K562 (cell line): ENCODE results near the gene TRAIP. TPM values are rescaled to one million over a fixed set of nuclear protein-coding genes. Genes with fewer than 3 reads are reported as not detected.

Source experiments
- CAMTA2 ChIP-seq: fragments of 250-450 bp; sonication (Bioruptor Pico); conservative IDR thresholded peaks from 2 replicates; pipeline ENCODE4 v1.5.1; 2022
- E2F5 ChIP-seq: sonication (generic); formaldehyde crosslinking; IDR thresholded peaks from 2 replicates; pipeline ENCODE4 v1.8.0; 2022; ENCODE audit warnings: mild to moderate bottlenecking, missing genetic modification reagents
- ESRRB ChIP-seq: fragments of 250-450 bp; sonication (Bioruptor Pico); IDR thresholded peaks from 2 replicates; pipeline ENCODE4 v1.5.0; 2020; ENCODE audit warnings: mild to moderate bottlenecking, moderate library complexity, borderline replicate concordance
- FOXP4 ChIP-seq: sonication (generic); formaldehyde crosslinking; IDR thresholded peaks from 2 replicates; pipeline ENCODE4 v1.8.0; 2022; ENCODE audit warnings: mild to moderate bottlenecking, missing genetic modification reagents, borderline replicate concordance
- ID3 ChIP-seq, 2 experiments: fragments of 250-450 bp in 1 of 2; fragments of 450-650 bp in 1 of 2; sonication (Bioruptor Pico) in 1 of 2; IDR thresholded peaks; 2 replicates each; pipeline versions ENCODE4 v1.6.1 to v1.8.0; 2016 to 2021; ENCODE audit warnings: mild to moderate bottlenecking in 2 of 2, moderate library complexity in 2 of 2, missing compliant biosample characterization in 1 of 2, missing genetic modification characterization in 1 of 2
- KHSRP ChIP-seq: fragments of 450-650 bp; IDR thresholded peaks from 2 replicates; pipeline ENCODE4 v1.6.1; 2017
- MYNN ChIP-seq, 2 experiments: sonication (generic); formaldehyde crosslinking in 1 of 2; IDR thresholded peaks; 2 replicates each; pipeline versions ENCODE4 v1.5.0 to v1.6.1; 2016 to 2020; ENCODE audit warnings: antibody characterized with exemption in 1 of 2, missing genetic modification reagents in 1 of 2
- NFE2 ChIP-seq: IDR thresholded peaks from 2 replicates; pipeline ENCODE4 v1.6.1; 2014; ENCODE audit warnings: antibody characterized with exemption, low read depth
- NR3C1 ChIP-seq: sonication (generic); formaldehyde crosslinking; IDR thresholded peaks from 2 replicates; pipeline ENCODE4 v1.8.1; 2022; ENCODE audit warnings: missing genetic modification reagents
- PRMT5 ChIP-seq: sonication (generic); formaldehyde crosslinking; IDR thresholded peaks from 2 replicates; pipeline ENCODE4 v1.5.0; 2020; ENCODE audit warnings: missing genetic modification reagents
- RFX7 ChIP-seq: fragments of 250-450 bp; sonication (Bioruptor Pico); IDR thresholded peaks from 2 replicates; pipeline ENCODE4 v1.5.1; 2021; ENCODE audit warnings: mild to moderate bottlenecking
- SIN3B ChIP-seq: fragments of 450-650 bp; IDR thresholded peaks from 2 replicates; pipeline ENCODE4 v1.6.1; 2017; ENCODE audit warnings: low read depth, mild to moderate bottlenecking, moderate library complexity
- SRSF7 ChIP-seq: fragments of 200-400 bp; formaldehyde crosslinking; optimal IDR thresholded peaks from 2 replicates; pipeline ENCODE3; 2017; ENCODE audit warnings: mild to moderate bottlenecking, low read depth, low read length
- TAF1 ChIP-seq: IDR thresholded peaks from 2 replicates; pipeline ENCODE4 v1.6.1; 2011; ENCODE audit warnings: mild to moderate bottlenecking, low read length, moderate library complexity; ENCODE audit not compliant: insufficient read depth, control insufficient read depth, severe bottlenecking; ENCODE audit errors: extremely low read depth
- THRA ChIP-seq: fragments of 450-650 bp; IDR thresholded peaks from 2 replicates; pipeline ENCODE4 v1.6.1; 2017; ENCODE audit warnings: mild to moderate bottlenecking, moderate library complexity
- TRIM24 ChIP-seq, 2 experiments: fragments of 450-650 bp; IDR thresholded peaks; 2 replicates each; pipeline ENCODE4 v1.6.1; 2016
- TSC22D4 ChIP-seq: fragments of 450-650 bp; IDR thresholded peaks from 2 replicates; pipeline ENCODE4 v1.6.1; 2016; ENCODE audit warnings: missing genetic modification characterization, missing biosample characterization, control low read depth
- ZBTB7A ChIP-seq: IDR thresholded peaks from 2 replicates; pipeline ENCODE4 v1.6.1; 2011; ENCODE audit warnings: low read depth, mild to moderate bottlenecking, low read length, moderate library complexity, borderline replicate concordance; ENCODE audit not compliant: control insufficient read depth
- ZNF12 ChIP-seq: sonication (generic); formaldehyde crosslinking; IDR thresholded peaks from 2 replicates; pipeline ENCODE4 v1.4.0; 2020; ENCODE audit warnings: mild to moderate bottlenecking, missing genetic modification reagents
- ZNF79 ChIP-seq: fragments of 250-450 bp; sonication (Bioruptor Pico); IDR thresholded peaks from 2 replicates; pipeline ENCODE4 v1.4.0; 2020; ENCODE audit warnings: low read depth, mild to moderate bottlenecking, moderate library complexity
- polyA plus RNA-seq, 8 experiments: library from polyadenylated mRNA; depleted of rRNA in 4 of 8; stranded (reverse) in 5 of 8; unstranded in 3 of 8; fragments of >200 nt; fragmentation: Nextera tagmentation in 2 of 8; fragmentation: Illumina TruSeq in 1 of 8; extraction: Ambion mirVana in 2 of 8; extraction: Trizol in 1 of 8; gene quantifications; 2 replicates each; pipeline versions ENCODE4 v1.2.1 to v1.2.3, GENCODE V29; 2011 to 2014; ENCODE audit warnings: inconsistent platforms in 1 of 8, missing spikeins in 1 of 8
- total RNA-seq, 7 experiments: library from RNA; depleted of rRNA in 6 of 7; stranded (reverse); fragments of >200 nt in 6 of 7; fragmentation: Illumina TruSeq in 2 of 7; extraction: Trizol in 2 of 7; gene quantifications; 2 replicates each; pipeline versions ENCODE4 v1.2.1 to v1.2.3, GENCODE V29; 2011 to 2021; ENCODE audit warnings: low replicate concordance in 1 of 7
- TF ChIP-seq, protein P1 (sequence below), 2 experiments: IDR thresholded peaks; 2 replicates each; pipeline ENCODE4 v1.6.1; 2012; ENCODE audit warnings: improper control_type of control experiment in 2 of 2, low read depth in 2 of 2, low read length in 2 of 2, borderline replicate concordance in 1 of 2

TRAIP gene
- total and polyA plus RNA-seq, 9 of the 15 experiments (the other 6 are each of a cell fraction or from before 2014, with no cell fraction given) = 14.3 to 38.6 (median 21.2) TPM

DNA sequence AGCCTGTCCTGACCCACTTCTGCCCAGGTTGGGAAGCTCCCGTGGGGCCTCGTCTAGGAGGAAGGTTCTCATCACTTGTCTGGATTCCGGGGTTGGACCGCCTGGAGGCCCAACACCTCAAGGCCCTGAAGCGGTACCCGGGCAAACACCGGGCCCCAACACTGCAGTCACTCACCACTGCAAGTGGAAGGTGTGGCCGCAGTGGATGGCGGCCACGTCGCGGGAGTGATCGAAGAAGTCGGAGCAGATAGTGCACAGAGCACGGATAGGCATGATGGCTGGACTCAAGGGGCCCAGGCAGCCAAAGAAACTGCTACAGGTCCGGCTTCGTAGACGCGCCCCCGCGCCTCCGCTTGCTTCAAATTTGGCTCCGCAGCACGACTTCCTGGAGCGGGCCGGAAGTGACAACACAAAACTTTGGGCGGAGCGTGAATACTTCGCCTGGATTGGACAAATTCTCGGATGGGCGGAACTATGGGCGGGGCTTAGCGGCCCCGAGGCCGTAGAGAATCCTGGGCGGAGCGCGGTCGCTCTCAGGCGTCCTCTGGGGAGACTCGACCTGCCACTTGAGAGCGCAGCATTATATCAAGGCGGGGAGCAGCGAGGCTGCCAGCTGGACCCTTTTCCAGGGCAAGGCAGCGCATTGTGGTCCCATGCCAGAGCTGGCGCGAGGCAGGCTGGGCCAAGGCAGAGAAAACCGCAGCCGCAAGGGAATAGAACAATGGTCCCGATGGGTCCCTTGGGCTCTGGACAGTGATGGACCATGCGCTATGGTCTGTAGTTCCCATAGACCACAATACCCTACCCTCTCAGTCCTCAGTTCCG lies at the start of gene TRAIP (continued):
- TF ChIP-seq, protein P1, sequence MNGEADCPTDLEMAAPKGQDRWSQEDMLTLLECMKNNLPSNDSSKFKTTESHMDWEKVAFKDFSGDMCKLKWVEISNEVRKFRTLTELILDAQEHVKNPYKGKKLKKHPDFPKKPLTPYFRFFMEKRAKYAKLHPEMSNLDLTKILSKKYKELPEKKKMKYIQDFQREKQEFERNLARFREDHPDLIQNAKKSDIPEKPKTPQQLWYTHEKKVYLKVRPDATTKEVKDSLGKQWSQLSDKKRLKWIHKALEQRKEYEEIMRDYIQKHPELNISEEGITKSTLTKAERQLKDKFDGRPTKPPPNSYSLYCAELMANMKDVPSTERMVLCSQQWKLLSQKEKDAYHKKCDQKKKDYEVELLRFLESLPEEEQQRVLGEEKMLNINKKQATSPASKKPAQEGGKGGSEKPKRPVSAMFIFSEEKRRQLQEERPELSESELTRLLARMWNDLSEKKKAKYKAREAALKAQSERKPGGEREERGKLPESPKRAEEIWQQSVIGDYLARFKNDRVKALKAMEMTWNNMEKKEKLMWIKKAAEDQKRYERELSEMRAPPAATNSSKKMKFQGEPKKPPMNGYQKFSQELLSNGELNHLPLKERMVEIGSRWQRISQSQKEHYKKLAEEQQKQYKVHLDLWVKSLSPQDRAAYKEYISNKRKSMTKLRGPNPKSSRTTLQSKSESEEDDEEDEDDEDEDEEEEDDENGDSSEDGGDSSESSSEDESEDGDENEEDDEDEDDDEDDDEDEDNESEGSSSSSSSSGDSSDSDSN (IDR thresholded peaks at IDR 0.05; ENCODE audit: borderline replicate concordance in 1 of 2, low read depth in 2 of 2, low read length in 2 of 2) = no peak
- no peak for TF ChIP-seq NR3C1 (CRISPR knock-in tag)
- no peak for TF ChIP-seq ID3 (CRISPR knock-in tag; IDR thresholded peaks at IDR 0.05)
- no peak for TF ChIP-seq ID3 (tag; IDR thresholded peaks at IDR 0.05)
- TF ChIP-seq TAF1 = peak; percentile 35
- no peak for TF ChIP-seq KHSRP
- no peak for TF ChIP-seq SRSF7
- TF ChIP-seq ZNF12 (CRISPR knock-in tag) = no peak
- no peak for TF ChIP-seq TSC22D4
- no peak for TF ChIP-seq THRA
- TF ChIP-seq SIN3B = peak; percentile 93
- no peak for TF ChIP-seq TRIM24 (IDR thresholded peaks at IDR 0.05)
- no peak for TF ChIP-seq E2F5 (CRISPR knock-in tag)
- no peak for TF ChIP-seq CAMTA2
- no peak for TF ChIP-seq MYNN (IDR thresholded peaks at IDR 0.05)
- no peak for TF ChIP-seq MYNN (CRISPR knock-in tag; IDR thresholded peaks at IDR 0.05)
- no peak for TF ChIP-seq FOXP4 (CRISPR knock-in tag)
- TF ChIP-seq RFX7 (CRISPR knock-in tag) = no peak
- TF ChIP-seq ESRRB = no peak
- TF ChIP-seq ZNF79 (CRISPR knock-in tag) = no peak
- no peak for TF ChIP-seq PRMT5 (CRISPR knock-in tag)
- TF ChIP-seq NFE2 = 0 out of 2 replicates have a peak, but pooled peaks have one; percentile 15
- no peak for TF ChIP-seq ZBTB7A
